ENCODE measurements around the gene MBD5.

The MBD5 gene

GRCh38 chr2:148184976-148185375, 164.1 kb downstream of the MBD5 start:
- Histone ChIP-seq H3K79me1 (replicated peaks; ENCODE audit: low read length, poor library complexity, severe bottlenecking) (peaks cover 10% of the 10 kb centered on the region), H2BK5ac (ENCODE audit: low read depth, low read length, poor library complexity, severe bottlenecking) (no peak overlapping the region), H2AFZ (ENCODE audit: low read depth, low read length) (no peak overlapping the region), H4K91ac (ENCODE audit: low read length) (no peak overlapping the region), H3K4ac (ENCODE audit: low read depth in 1 of 2, low read length in 2 of 2) (no peak overlapping the region), H2BK15ac (ENCODE audit: low read depth, poor library complexity, severe bottlenecking) (no peak overlapping the region), H3K23ac (ENCODE audit: low read length in 2 of 2) (no peak overlapping the region), H2BK12ac (ENCODE audit: low read length in 2 of 2) (no peak overlapping the region), H2AK5ac (ENCODE audit: low read length, severe bottlenecking) (no peak overlapping the region), H2BK120ac (ENCODE audit: low read depth, low read length) (no peak overlapping the region), H3K9ac (ENCODE audit: low read length) (no peak overlapping the region), H3K14ac (ENCODE audit: low read length in 2 of 2) (no peak overlapping the region), H3K4me1 (ENCODE audit: control insufficient read depth, insufficient read depth, low read depth, low read length) (no peaks in the 10 kb centered on the region), H3K4me2 (ENCODE audit: low read length, poor library complexity, severe bottlenecking) (no peak overlapping the region), H3K36me3 (ENCODE audit: control insufficient read depth in 1 of 2, insufficient read depth in 2 of 2, low read depth in 1 of 2, low read length in 2 of 2) (peaks cover 6 to 58% of the 10 kb centered on the region in 2 experiments), H3K18ac (ENCODE audit: low read depth in 1 of 2, low read length in 2 of 2) (no peak overlapping the region), H4K8ac (ENCODE audit: low read length) (no peak overlapping the region), H3K9me3 (ENCODE audit: control insufficient read depth, low read length) (peaks cover 3% of the 10 kb centered on the region), H3K4me3 (ENCODE audit: insufficient read depth in 1 of 2, low read depth in 1 of 2, low read length in 2 of 2) (no peak overlapping the region), H3K27me3 (ENCODE audit: control insufficient read depth in 1 of 2, insufficient read depth in 1 of 2, low read length in 2 of 2) (no peaks in the 10 kb centered on the region), H3K27ac (ENCODE audit: low read length, poor library complexity, severe bottlenecking) (no peak overlapping the region)
- no peak for DNase-seq
- whole genome bisulfite sequencing = no CpG with 5 or more reads among the region's 1 CpG

- Histone ChIP-seq H2BK15ac (ENCODE audit: low read depth, poor library complexity, severe bottlenecking) (no peak overlapping the region), H3K27ac (ENCODE audit: low read length, poor library complexity, severe bottlenecking) (no peak overlapping the region), H3K9ac (ENCODE audit: low read length) (no peak overlapping the region), H2AK5ac (ENCODE audit: low read length, severe bottlenecking) (no peak overlapping the region), H3K36me3 (ENCODE audit: control insufficient read depth in 1 of 2, insufficient read depth in 2 of 2, low read depth in 1 of 2, low read length in 2 of 2) (peaks cover 0 to 2% of the 10 kb centered on the region in 2 experiments), H2BK5ac (ENCODE audit: low read depth, low read length, poor library complexity, severe bottlenecking) (no peak overlapping the region), H3K14ac (ENCODE audit: low read length in 2 of 2) (no peak overlapping the region), H4K91ac (ENCODE audit: low read length) (no peak overlapping the region), H2BK120ac (ENCODE audit: low read depth, low read length) (no peak overlapping the region), H3K79me1 (replicated peaks; ENCODE audit: low read length, poor library complexity, severe bottlenecking) (no peaks in the 10 kb centered on the region), H3K18ac (ENCODE audit: low read depth in 1 of 2, low read length in 2 of 2) (no peak overlapping the region), H3K4ac (ENCODE audit: low read depth in 1 of 2, low read length in 2 of 2) (no peak overlapping the region), H2BK12ac (ENCODE audit: low read length in 2 of 2) (no peak overlapping the region), H3K4me1 (ENCODE audit: control insufficient read depth, insufficient read depth, low read depth, low read length) (no peaks in the 10 kb centered on the region), H4K8ac (ENCODE audit: low read length) (no peak overlapping the region), H3K23ac (ENCODE audit: low read length in 2 of 2) (no peak overlapping the region), H2AFZ (ENCODE audit: low read depth, low read length) (no peak overlapping the region), H3K4me3 (ENCODE audit: insufficient read depth in 1 of 2, low read depth in 1 of 2, low read length in 2 of 2) (no peak overlapping the region), H3K27me3 (ENCODE audit: control insufficient read depth in 1 of 2, insufficient read depth in 1 of 2, low read length in 2 of 2) (no peaks in the 10 kb centered on the region), H3K4me2 (ENCODE audit: low read length, poor library complexity, severe bottlenecking) (no peak overlapping the region), H3K9me3 (ENCODE audit: control insufficient read depth, low read length) (no peaks in the 10 kb centered on the region)
- DNase-seq = no peak
Measured at GRCh38 chr2:148194882-148195281, 174.0 kb downstream of the MBD5 start.

GRCh38 chr2:148201075-148202004, 180.4 kb downstream of the MBD5 start:
- Histone ChIP-seq H4K8ac (ENCODE audit: low read length) (peak overlapping the region; percentile 28), H3K4me1 (ENCODE audit: control insufficient read depth, insufficient read depth, low read depth, low read length) (peaks cover 3% of the 10 kb centered on the region), H3K27me3 (ENCODE audit: control insufficient read depth in 1 of 2, insufficient read depth in 1 of 2, low read length in 2 of 2) (no peaks in the 10 kb centered on the region), H3K18ac (ENCODE audit: low read depth in 1 of 2, low read length in 2 of 2) (no peak overlapping the region), H3K14ac (ENCODE audit: low read length in 2 of 2) (peak overlapping the region in 1 of 2 experiments; percentile 83), H3K9me3 (ENCODE audit: control insufficient read depth, low read length) (no peaks in the 10 kb centered on the region), H3K4ac (ENCODE audit: low read depth in 1 of 2, low read length in 2 of 2) (no peak overlapping the region), H2BK12ac (ENCODE audit: low read length in 2 of 2) (no peak overlapping the region), H2AK5ac (ENCODE audit: low read length, severe bottlenecking) (peak overlapping the region; percentile 33), H2BK120ac (ENCODE audit: low read depth, low read length) (no peak overlapping the region), H2AFZ (ENCODE audit: low read depth, low read length) (no peak overlapping the region), H3K4me3 (ENCODE audit: insufficient read depth in 1 of 2, low read depth in 1 of 2, low read length in 2 of 2) (no peak overlapping the region), H2BK15ac (ENCODE audit: low read depth, poor library complexity, severe bottlenecking) (no peak overlapping the region), H3K9ac (ENCODE audit: low read length) (no peak overlapping the region), H3K4me2 (ENCODE audit: low read length, poor library complexity, severe bottlenecking) (no peak overlapping the region), H2BK5ac (ENCODE audit: low read depth, low read length, poor library complexity, severe bottlenecking) (no peak overlapping the region), H4K91ac (ENCODE audit: low read length) (peak overlapping the region; percentile 23), H3K27ac (ENCODE audit: low read length, poor library complexity, severe bottlenecking) (no peak overlapping the region), H3K79me1 (replicated peaks; ENCODE audit: low read length, poor library complexity, severe bottlenecking) (peaks cover 3% of the 10 kb centered on the region), H3K36me3 (ENCODE audit: control insufficient read depth in 1 of 2, insufficient read depth in 2 of 2, low read depth in 1 of 2, low read length in 2 of 2) (peaks cover 0 to 2% of the 10 kb centered on the region in 2 experiments), H3K23ac (ENCODE audit: low read length in 2 of 2) (peak overlapping the region in 1 of 2 experiments; percentile 90)
- DNase-seq = peak; percentile 81
- 41% methylated on average over 15 of the region's 15 CpGs for WGBS

DNA sequence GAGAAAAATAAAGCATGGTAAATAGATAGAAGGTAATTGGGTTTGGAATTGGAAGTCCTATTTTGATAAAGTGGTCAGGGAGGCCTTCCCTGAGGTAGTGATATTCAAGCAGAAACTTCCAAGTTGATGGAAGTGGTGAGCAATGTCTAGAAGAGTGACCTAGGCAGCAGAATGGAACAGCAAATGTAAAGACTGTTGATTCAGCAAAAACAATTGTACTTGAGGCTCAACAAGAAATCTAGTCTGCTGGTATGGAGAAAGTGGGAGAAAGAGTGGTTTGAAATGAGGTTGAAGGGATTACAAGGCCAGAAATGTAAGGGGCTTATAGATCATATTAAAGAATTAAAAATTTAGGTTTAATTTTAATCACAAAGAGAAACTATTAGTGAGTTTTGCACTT, 181.3 kb downstream of the MBD5 start:
- peaks cover 0 to 2% of the 10 kb centered on the region in 2 experiments for H3K36me3 ChIP-seq (ENCODE audit: control insufficient read depth in 1 of 2, insufficient read depth in 2 of 2, low read depth in 1 of 2, low read length in 2 of 2)
- DNase-seq = no peak
- peaks cover 3% of the 10 kb centered on the region for H3K79me1 ChIP-seq (replicated peaks; ENCODE audit: low read length, poor library complexity, severe bottlenecking)
- no peaks in the 10 kb centered on the region for H3K9me3 ChIP-seq (ENCODE audit: control insufficient read depth, low read length)
- no peak overlapping the region for H3K4ac ChIP-seq (ENCODE audit: low read depth in 1 of 2, low read length in 2 of 2)
- no peak overlapping the region for H3K27ac ChIP-seq (ENCODE audit: low read length, poor library complexity, severe bottlenecking)
- H3K18ac ChIP-seq (ENCODE audit: low read depth in 1 of 2, low read length in 2 of 2) = no peak overlapping the region
- H2AK5ac ChIP-seq (ENCODE audit: low read length, severe bottlenecking) = no peak overlapping the region
- H3K4me1 ChIP-seq (ENCODE audit: control insufficient read depth, insufficient read depth, low read depth, low read length) = peaks cover 3% of the 10 kb centered on the region
- no peak overlapping the region for H2BK15ac ChIP-seq (ENCODE audit: low read depth, poor library complexity, severe bottlenecking)
- H3K4me3 ChIP-seq (ENCODE audit: insufficient read depth in 1 of 2, low read depth in 1 of 2, low read length in 2 of 2) = no peak overlapping the region
- no peak overlapping the region for H2AFZ ChIP-seq (ENCODE audit: low read depth, low read length)
- H3K27me3 ChIP-seq (ENCODE audit: control insufficient read depth in 1 of 2, insufficient read depth in 1 of 2, low read length in 2 of 2) = no peaks in the 10 kb centered on the region
- no peak overlapping the region for H2BK120ac ChIP-seq (ENCODE audit: low read depth, low read length)
- H2BK5ac ChIP-seq (ENCODE audit: low read depth, low read length, poor library complexity, severe bottlenecking) = no peak overlapping the region
- H3K4me2 ChIP-seq (ENCODE audit: low read length, poor library complexity, severe bottlenecking) = no peak overlapping the region
- no peak overlapping the region for H4K8ac ChIP-seq (ENCODE audit: low read length)
- no peak overlapping the region for H3K14ac ChIP-seq (ENCODE audit: low read length in 2 of 2)
- no peak overlapping the region for H2BK12ac ChIP-seq (ENCODE audit: low read length in 2 of 2)
- H3K9ac ChIP-seq (ENCODE audit: low read length) = no peak overlapping the region
- H3K23ac ChIP-seq (ENCODE audit: low read length in 2 of 2) = no peak overlapping the region
- no peak overlapping the region for H4K91ac ChIP-seq (ENCODE audit: low read length)
